ENCODE measurements around the gene DVL1. TPM values are rescaled to one million over a fixed set of nuclear protein-coding genes. Genes with fewer than 3 reads are reported as not detected.
"Not testable (repeated sequence)": the region's sequence is repeated elsewhere in the genome, so short reads cannot be mapped to it uniquely, and the experiment has no call there.

The DVL1 gene
- total and polyA plus RNA-seq, 7 donors = 25.8 to 85.0 (median 58.9) TPM

DNA sequence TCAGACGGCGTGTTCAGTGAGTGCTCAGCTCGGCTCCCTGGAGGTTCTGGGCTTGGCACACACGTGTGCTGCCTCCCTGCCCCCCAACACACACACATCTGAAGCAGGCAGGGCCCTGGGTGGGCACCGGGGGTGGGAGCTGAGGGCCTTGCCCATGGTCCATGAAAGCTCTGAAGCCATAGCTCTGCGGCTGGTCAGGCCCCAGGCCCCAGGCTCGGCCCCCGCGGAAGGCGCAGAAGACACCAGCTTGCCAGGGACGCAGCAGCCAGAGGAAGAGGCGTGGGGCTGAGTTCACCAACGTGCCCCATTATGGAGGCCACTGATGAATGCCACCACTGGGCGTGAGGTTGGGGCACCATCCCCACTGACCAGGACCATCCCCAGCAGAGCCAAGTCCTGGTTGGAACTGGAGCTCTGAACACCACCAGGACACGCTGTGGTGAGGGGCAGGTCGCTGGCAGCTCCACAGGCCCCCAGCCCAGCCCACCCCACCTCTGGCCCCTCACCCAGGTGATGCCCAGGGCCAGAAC lies 21.6 kb upstream of the DVL1 start:
- H3K27me3 ChIP-seq = no peaks in the 10 kb centered on the region
- no peak overlapping the region for H3K27ac ChIP-seq
- WGBS, 2 donors = 82 to 86% methylated on average over 16 of the region's 16 CpGs
- H3K4me3 ChIP-seq = no peak overlapping the region
- no peaks in the 10 kb centered on the region for H3K9me3 ChIP-seq
- H3K36me3 ChIP-seq = peaks cover 0 to 15% (median 4%) of the 10 kb centered on the region in 4 donors
- no peak for DNase-seq
- intact Hi-C loops (cut with DNase I) = no loop called here
- TF ChIP-seq, protein P1, sequence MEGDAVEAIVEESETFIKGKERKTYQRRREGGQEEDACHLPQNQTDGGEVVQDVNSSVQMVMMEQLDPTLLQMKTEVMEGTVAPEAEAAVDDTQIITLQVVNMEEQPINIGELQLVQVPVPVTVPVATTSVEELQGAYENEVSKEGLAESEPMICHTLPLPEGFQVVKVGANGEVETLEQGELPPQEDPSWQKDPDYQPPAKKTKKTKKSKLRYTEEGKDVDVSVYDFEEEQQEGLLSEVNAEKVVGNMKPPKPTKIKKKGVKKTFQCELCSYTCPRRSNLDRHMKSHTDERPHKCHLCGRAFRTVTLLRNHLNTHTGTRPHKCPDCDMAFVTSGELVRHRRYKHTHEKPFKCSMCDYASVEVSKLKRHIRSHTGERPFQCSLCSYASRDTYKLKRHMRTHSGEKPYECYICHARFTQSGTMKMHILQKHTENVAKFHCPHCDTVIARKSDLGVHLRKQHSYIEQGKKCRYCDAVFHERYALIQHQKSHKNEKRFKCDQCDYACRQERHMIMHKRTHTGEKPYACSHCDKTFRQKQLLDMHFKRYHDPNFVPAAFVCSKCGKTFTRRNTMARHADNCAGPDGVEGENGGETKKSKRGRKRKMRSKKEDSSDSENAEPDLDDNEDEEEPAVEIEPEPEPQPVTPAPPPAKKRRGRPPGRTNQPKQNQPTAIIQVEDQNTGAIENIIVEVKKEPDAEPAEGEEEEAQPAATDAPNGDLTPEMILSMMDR (IDR thresholded peaks at IDR 0.05) = no peak
- TF ChIP-seq POLR2A (IDR thresholded peaks at IDR 0.05) (no peak), EP300 (IDR thresholded peaks at IDR 0.05) (no peak)
- peaks cover 2 to 36% (median 31%) of the 10 kb centered on the region in 4 donors for H3K4me1 ChIP-seq

DNA sequence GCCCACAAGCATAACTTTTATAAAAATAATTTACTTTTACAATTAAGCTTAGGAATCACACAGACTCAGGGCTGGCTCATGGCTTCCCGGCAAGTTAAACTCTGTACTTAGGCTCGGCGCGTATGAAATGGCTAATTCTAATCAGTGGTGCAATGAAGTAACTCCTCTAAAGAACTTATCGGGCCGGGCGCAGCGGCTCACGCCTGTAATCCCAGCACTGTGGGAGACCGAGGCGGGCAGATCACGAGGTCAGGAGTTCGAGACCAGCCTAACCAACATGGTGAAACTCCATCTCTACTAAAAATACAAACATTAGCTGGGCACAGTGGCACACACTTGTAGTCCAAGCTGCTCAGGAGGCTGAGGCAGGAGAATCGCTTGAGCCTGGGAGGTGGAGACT lies 20.9 kb upstream of the DVL1 start:
- Histone ChIP-seq H3K4me1 (peaks cover 2 to 33% (median 28%) of the 10 kb centered on the region in 4 donors), H3K36me3 (peaks cover 0 to 15% (median 4%) of the 10 kb centered on the region in 4 donors)
- 92 to 94% methylated on average over 14 of the region's 14 CpGs for WGBS, 2 donors
- intact Hi-C loops (cut with DNase I); H3K9me3 ChIP-seq; DNase-seq; H3K4me3 ChIP-seq; H3K27me3 ChIP-seq; H3K27ac ChIP-seq: not testable (repeated sequence)

GRCh38 chr1:1367315-1367714 lies 18.1 kb upstream of the DVL1 start:
- no peak for DNase-seq
- Histone ChIP-seq H3K27ac (no peak overlapping the region), H3K4me1 (peaks cover 0 to 14% (median 11%) of the 10 kb centered on the region in 4 donors), H3K4me3 (no peak overlapping the region), H3K9me3 (no peaks in the 10 kb centered on the region), H3K27me3 (no peaks in the 10 kb centered on the region), H3K36me3 (no peaks in the 10 kb centered on the region)
- no peak for TF ChIP-seq POLR2A (IDR thresholded peaks at IDR 0.05)
- TF ChIP-seq, protein P1 (IDR thresholded peaks at IDR 0.05) = no peak
- no peak for TF ChIP-seq EP300 (IDR thresholded peaks at IDR 0.05)
- no peak for TF ChIP-seq POLR2AphosphoS5 (IDR thresholded peaks at IDR 0.05)
- intact Hi-C loops (cut with DNase I) = no loop called here
- WGBS, 2 donors = 95 to 97% methylated on average over 5 of the region's 5 CpGs

DNA sequence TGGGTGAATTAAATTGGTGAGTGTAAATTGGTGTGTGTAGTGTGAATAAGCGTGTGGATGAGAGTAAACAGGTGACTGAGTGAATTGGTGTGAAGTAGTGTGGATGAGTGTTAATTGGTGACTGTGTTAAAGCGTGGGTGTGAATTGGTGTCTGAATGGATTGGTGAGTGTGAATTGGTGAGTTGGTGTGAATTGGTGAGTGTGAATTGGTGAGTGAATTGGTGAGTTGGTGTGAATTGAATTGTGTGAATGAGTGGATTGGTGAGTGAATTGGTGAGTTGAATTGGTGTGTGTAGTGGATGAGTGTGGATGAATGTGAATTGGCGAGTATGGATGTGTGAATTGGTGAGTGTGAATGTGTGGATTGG lies 17.5 kb upstream of the DVL1 start:
- Histone ChIP-seq H3K4me1 (peaks cover 0 to 14% (median 9%) of the 10 kb centered on the region in 4 donors), H3K27ac (no peak overlapping the region), H3K4me3 (no peak overlapping the region), H3K9me3 (no peaks in the 10 kb centered on the region), H3K27me3 (no peaks in the 10 kb centered on the region), H3K36me3 (no peaks in the 10 kb centered on the region)
- TF ChIP-seq POLR2AphosphoS5 (IDR thresholded peaks at IDR 0.05) = no peak
- TF ChIP-seq EP300 (IDR thresholded peaks at IDR 0.05) = no peak
- TF ChIP-seq, protein P1 (IDR thresholded peaks at IDR 0.05) = no peak
- TF ChIP-seq POLR2A (IDR thresholded peaks at IDR 0.05) = no peak
- DNase-seq = no peak
- 96 to 99% methylated on average over 3 of the region's 3 CpGs for WGBS, 2 donors
- intact Hi-C loops (cut with DNase I) = no loop called here

- no peak overlapping the region for H3K27ac ChIP-seq
- intact Hi-C loops (cut with DNase I) = no loop called here
- H3K9me3 ChIP-seq = no peaks in the 10 kb centered on the region
- no peak for TF ChIP-seq POLR2AphosphoS5 (IDR thresholded peaks at IDR 0.05)
- no peak for TF ChIP-seq POLR2A (IDR thresholded peaks at IDR 0.05)
- TF ChIP-seq, protein P1 (IDR thresholded peaks at IDR 0.05) = no peak
- no peak for TF ChIP-seq EP300 (IDR thresholded peaks at IDR 0.05)
- no peaks in the 10 kb centered on the region for H3K27me3 ChIP-seq
- H3K4me1 ChIP-seq = peaks cover 0 to 14% (median 11%) of the 10 kb centered on the region in 4 donors
- WGBS, 2 donors = 83% methylated on average over 10 of the region's 10 CpGs
- no peak for DNase-seq
- H3K4me3 ChIP-seq = no peak overlapping the region
- no peaks in the 10 kb centered on the region for H3K36me3 ChIP-seq
Measured at GRCh38 chr1:1365875-1366698, 16.9 kb upstream of the DVL1 start.

Data from sigmoid colon (tissue), 7 donors.